K562 (cell line): ENCODE measurements around the gene MAST3. TPM values are rescaled to one million over a fixed set of nuclear protein-coding genes. Genes with fewer than 3 reads are reported as not detected.

Experiments
- ARID3B ChIP-seq: fragments of 250-450 bp; sonication (Bioruptor Pico); IDR thresholded peaks from 2 replicates; pipeline ENCODE4 v1.4.0; 2020; ENCODE audit warnings: borderline replicate concordance
- BCL6 ChIP-seq: fragments of 250-450 bp; sonication (Bioruptor Pico); IDR thresholded peaks from 2 replicates; pipeline ENCODE4 v1.4.0; 2020
- CREB3 ChIP-seq: fragments of 450-650 bp; conservative IDR thresholded peaks from 2 replicates; pipeline ENCODE4 v1.6.1; 2016; ENCODE audit warnings: missing genetic modification characterization, low read depth, mild to moderate bottlenecking, missing compliant biosample characterization, moderate library complexity
- E2F1 ChIP-seq: sonication (generic); formaldehyde crosslinking; IDR thresholded peaks from 2 replicates; pipeline ENCODE4 v1.8.1; 2023; ENCODE audit warnings: mild to moderate bottlenecking, missing genetic modification reagents, moderate library complexity
- FIP1L1 ChIP-seq: fragments of 200-400 bp; formaldehyde crosslinking; IDR thresholded peaks from 2 replicates; pipeline ENCODE4 v1.6.1; 2018; ENCODE audit warnings: mild to moderate bottlenecking, low read depth, low read length; ENCODE audit not compliant: poor library complexity, severe bottlenecking
- GATAD2B ChIP-seq: fragments of 450-650 bp; IDR thresholded peaks from 2 replicates; pipeline ENCODE4 v1.6.1; 2017; ENCODE audit warnings: mild to moderate bottlenecking, borderline replicate concordance
- HMGN3 ChIP-seq: IDR thresholded peaks from 2 replicates; pipeline ENCODE4 v1.6.1; 2011; ENCODE audit warnings: borderline replicate concordance, low read depth, mild to moderate bottlenecking, mixed read lengths, low read length; ENCODE audit not compliant: insufficient read length; ENCODE audit errors: extremely low read depth
- ILF3 ChIP-seq: fragments of 450-650 bp; IDR thresholded peaks from 2 replicates; pipeline ENCODE4 v1.6.1; 2018; ENCODE audit warnings: antibody characterized with exemption, mild to moderate bottlenecking, moderate library complexity, borderline replicate concordance
- KHSRP ChIP-seq: fragments of 450-650 bp; IDR thresholded peaks from 2 replicates; pipeline ENCODE4 v1.6.1; 2017
- LCOR ChIP-seq: sonication (generic); formaldehyde crosslinking; IDR thresholded peaks from 2 replicates; pipeline ENCODE4 v1.8.0; 2022; ENCODE audit warnings: mild to moderate bottlenecking, missing genetic modification reagents
- SAP30 ChIP-seq: fragments of 200-600 bp; sonication (generic); IDR thresholded peaks from 2 replicates; pipeline ENCODE4 v1.6.1; 2012; ENCODE audit warnings: borderline replicate concordance, low read depth, mild to moderate bottlenecking, moderate library complexity, low read length, control low read depth, inconsistent platforms; ENCODE audit not compliant: insufficient read depth, poor library complexity, severe bottlenecking
- SRF ChIP-seq, 2 experiments: fragments of 250-450, 450-650 bp in 1 of 2; sonication (Bioruptor Pico) in 1 of 2; sonication (generic) in 1 of 2; formaldehyde crosslinking; IDR thresholded peaks; 2 replicates each; pipeline versions ENCODE4 v1.5.0 to v1.5.1; 2020 to 2022; ENCODE audit warnings: mild to moderate bottlenecking in 1 of 2, missing genetic modification reagents in 1 of 2
- TRIM25 ChIP-seq: fragments of 450-650 bp; IDR thresholded peaks from 2 replicates; pipeline ENCODE4 v1.7.0; 2016; ENCODE audit warnings: borderline replicate concordance
- UBTF ChIP-seq, 2 experiments: IDR thresholded peaks; 2 replicates each; pipeline ENCODE4 v1.6.1; 2012; ENCODE audit warnings: improper control_type of control experiment in 2 of 2, low read depth in 2 of 2, low read length in 2 of 2, borderline replicate concordance in 1 of 2
- ZNF449 ChIP-seq: fragments of 250-450 bp; sonication (Bioruptor Pico); IDR thresholded peaks from 2 replicates; pipeline ENCODE4 v1.8.0; 2022; ENCODE audit warnings: moderate library complexity, mild to moderate bottlenecking, inconsistent platforms
- ZNF766 ChIP-seq: fragments of 200-800 bp; sonication (Bioruptor generic); conservative IDR thresholded peaks from 2 replicates; pipeline ENCODE4 v1.6.1; 2016; ENCODE audit warnings: missing genetic modification characterization, missing compliant biosample characterization
- polyA plus RNA-seq, 8 experiments: library from polyadenylated mRNA; depleted of rRNA in 4 of 8; stranded (reverse) in 5 of 8; unstranded in 3 of 8; fragments of >200 nt; fragmentation: Nextera tagmentation in 2 of 8; fragmentation: Illumina TruSeq in 1 of 8; extraction: Ambion mirVana in 2 of 8; extraction: Trizol in 1 of 8; gene quantifications; 2 replicates each; pipeline versions ENCODE4 v1.2.1 to v1.2.3, GENCODE V29; 2011 to 2014; ENCODE audit warnings: inconsistent platforms in 1 of 8, missing spikeins in 1 of 8
- total RNA-seq, 7 experiments: library from RNA; depleted of rRNA in 6 of 7; stranded (reverse); fragments of >200 nt in 6 of 7; fragmentation: Illumina TruSeq in 2 of 7; extraction: Trizol in 2 of 7; gene quantifications; 2 replicates each; pipeline versions ENCODE4 v1.2.1 to v1.2.3, GENCODE V29; 2011 to 2021; ENCODE audit warnings: low replicate concordance in 1 of 7

MAST3 gene
- total and polyA plus RNA-seq, 9 of the 15 experiments (the other 6 are each of a cell fraction or from before 2014, with no cell fraction given), result 0.94 to 9.9 (median 2.4) TPM

- peak; percentile 99 for TF ChIP-seq HMGN3
- TF ChIP-seq SRF (CRISPR knock-in tag; IDR thresholded peaks at IDR 0.05), result no peak
- TF ChIP-seq ZNF449, result 0 out of 2 replicates have a peak, but pooled peaks have one; percentile 11
- TF ChIP-seq ILF3, result no peak
- TF ChIP-seq UBTF (IDR thresholded peaks at IDR 0.05; ENCODE audit: borderline replicate concordance in 1 of 2, low read depth in 2 of 2, low read length in 2 of 2), result peak; percentile 91 to 96; a peak in 3 of 4 replicates
- TF ChIP-seq BCL6 (CRISPR knock-in tag), result no peak
- peak; percentile 48 for TF ChIP-seq SAP30
- TF ChIP-seq E2F1 (CRISPR knock-in tag), result no peak
- peak; percentile 74; the same call in 1 of the 2 replicates for TF ChIP-seq GATAD2B
- peak; percentile 55 for TF ChIP-seq FIP1L1
- no peak for TF ChIP-seq KHSRP
- TF ChIP-seq TRIM25, result no peak
- 0 out of 2 replicates have a peak, but pooled peaks have one; percentile 43 for TF ChIP-seq CREB3 (tag)
- no peak for TF ChIP-seq LCOR (CRISPR knock-in tag)
- TF ChIP-seq ARID3B (CRISPR knock-in tag), result no peak
- 0 out of 2 replicates have a peak, but pooled peaks have one; percentile 70 for TF ChIP-seq ZNF766 (CRISPR knock-in tag)
Observed at GRCh38 chr19:18156841-18157464, 59.4 kb downstream of the MAST3 start (continued).
